Amygdala (tissue), 56 donors: ENCODE results near the gene FLT1.

Experiments used
- DNase-seq, 56 donors: peaks; one replicate each; lab custom pipeline; 2025; lab: John Stamatoyannopoulos, UW

Gene FLT1, protein sequence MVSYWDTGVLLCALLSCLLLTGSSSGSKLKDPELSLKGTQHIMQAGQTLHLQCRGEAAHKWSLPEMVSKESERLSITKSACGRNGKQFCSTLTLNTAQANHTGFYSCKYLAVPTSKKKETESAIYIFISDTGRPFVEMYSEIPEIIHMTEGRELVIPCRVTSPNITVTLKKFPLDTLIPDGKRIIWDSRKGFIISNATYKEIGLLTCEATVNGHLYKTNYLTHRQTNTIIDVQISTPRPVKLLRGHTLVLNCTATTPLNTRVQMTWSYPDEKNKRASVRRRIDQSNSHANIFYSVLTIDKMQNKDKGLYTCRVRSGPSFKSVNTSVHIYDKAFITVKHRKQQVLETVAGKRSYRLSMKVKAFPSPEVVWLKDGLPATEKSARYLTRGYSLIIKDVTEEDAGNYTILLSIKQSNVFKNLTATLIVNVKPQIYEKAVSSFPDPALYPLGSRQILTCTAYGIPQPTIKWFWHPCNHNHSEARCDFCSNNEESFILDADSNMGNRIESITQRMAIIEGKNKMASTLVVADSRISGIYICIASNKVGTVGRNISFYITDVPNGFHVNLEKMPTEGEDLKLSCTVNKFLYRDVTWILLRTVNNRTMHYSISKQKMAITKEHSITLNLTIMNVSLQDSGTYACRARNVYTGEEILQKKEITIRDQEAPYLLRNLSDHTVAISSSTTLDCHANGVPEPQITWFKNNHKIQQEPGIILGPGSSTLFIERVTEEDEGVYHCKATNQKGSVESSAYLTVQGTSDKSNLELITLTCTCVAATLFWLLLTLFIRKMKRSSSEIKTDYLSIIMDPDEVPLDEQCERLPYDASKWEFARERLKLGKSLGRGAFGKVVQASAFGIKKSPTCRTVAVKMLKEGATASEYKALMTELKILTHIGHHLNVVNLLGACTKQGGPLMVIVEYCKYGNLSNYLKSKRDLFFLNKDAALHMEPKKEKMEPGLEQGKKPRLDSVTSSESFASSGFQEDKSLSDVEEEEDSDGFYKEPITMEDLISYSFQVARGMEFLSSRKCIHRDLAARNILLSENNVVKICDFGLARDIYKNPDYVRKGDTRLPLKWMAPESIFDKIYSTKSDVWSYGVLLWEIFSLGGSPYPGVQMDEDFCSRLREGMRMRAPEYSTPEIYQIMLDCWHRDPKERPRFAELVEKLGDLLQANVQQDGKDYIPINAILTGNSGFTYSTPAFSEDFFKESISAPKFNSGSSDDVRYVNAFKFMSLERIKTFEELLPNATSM (N-terminal part only)

DNA sequence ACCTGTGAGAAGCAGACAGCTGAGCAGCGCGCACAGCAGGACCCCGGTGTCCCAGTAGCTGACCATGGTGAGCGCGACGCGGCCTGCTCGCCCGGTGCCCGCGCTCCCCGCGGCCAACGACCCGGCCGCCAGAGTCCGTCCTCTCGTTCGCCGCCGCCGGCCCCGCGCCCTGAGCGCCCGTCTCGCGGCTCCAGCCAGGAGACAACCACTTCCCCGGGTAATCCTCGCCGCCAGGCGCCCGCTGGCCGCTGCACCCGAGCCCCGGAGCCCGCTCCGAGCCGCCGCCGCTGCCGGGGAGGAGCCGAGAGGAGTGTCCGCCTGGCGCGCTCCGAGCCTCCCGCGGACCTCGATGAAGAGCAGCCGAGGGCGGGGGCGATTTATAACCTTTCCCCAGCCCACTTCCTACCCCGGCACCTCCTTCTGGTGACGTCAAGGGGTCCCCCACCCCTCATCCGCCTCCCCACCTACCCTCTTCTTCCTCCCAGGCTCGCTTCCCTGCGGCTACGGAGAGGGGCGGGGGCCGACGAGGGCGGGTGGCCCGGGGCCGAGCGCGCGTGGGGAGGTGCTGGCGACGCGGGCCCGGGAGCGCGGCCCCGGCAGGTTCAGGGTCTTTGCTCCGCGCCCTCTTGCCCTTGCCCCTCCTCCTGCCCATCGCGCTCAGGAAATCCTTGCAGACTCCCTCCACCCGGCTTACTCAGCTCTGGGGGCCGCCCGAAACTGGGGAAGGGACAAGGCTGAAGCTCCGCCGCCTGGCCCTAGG lies at the start of gene FLT1:
Gene FLT1, minus strand, starts transcription at position 351 of the 760 bp plus-strand sequence. Its CDS starts 285 bp downstream, at position 66.
- DNase-seq, result peak in 1 of 56 donors; percentile 4

DNA sequence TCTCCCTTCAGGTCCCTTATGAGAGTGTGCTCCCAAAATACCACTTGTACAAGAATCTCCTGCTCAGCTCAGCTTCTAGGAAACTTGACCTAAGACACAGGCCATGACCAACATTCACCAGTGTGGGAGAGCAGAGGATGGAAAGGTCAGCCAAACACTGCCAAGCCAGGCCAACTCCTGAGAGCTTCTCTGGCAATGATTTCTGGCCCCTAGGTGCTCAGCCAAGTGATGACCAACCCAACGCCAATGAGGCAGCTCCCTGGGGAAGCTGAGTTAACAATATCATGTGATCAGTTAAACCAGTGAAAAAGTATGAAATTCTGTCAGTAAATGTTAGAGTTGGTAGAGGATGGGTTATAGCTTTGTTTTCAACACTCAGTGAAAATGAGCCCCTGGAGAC lies 49.1 kb upstream of the FLT1 start:
- DNase-seq, result no peak

GRCh38 chr13:28542804-28543203 lies 47.9 kb upstream of the FLT1 start:
- DNase-seq, result no peak

DNA sequence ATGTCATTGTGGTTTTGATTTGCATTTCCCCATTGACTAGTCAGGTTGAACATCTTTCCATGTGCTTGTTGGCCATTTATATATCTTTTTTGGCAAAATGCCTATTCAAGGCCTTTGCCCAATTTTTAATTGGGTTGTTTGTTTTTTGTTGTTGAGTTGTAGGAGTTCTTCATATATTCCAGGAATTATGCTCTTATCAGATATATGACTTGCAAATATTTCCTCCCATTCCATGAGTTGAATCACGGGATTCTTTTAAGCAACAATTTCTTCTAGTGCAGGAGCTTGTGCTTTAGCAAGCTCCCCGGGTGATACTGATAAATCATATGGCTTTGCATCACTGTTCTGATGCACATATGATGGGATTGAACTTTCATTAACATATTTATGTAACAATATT lies 47.0 kb upstream of the FLT1 start:
- no peak for DNase-seq

DNA sequence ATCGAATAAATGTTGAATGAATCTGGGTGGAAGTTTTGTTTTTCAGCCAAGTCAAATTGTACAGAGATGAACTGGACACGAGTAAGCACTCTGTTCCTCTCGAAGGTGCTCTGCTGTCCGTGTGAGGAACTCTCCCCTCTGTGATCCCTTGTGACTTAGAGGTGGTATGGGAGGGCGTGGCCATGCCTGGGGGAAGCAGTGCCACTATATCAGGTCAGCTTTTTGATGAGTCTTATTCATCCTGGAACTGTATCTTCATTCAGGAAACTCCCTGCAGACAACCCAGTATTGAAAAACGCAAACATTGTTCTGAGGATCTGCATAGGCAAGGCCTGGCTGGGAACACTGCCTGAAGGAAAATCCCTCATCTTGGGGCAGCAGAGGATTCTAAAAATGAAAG lies 45.7 kb upstream of the FLT1 start:
- DNase-seq, result no peak

DNA sequence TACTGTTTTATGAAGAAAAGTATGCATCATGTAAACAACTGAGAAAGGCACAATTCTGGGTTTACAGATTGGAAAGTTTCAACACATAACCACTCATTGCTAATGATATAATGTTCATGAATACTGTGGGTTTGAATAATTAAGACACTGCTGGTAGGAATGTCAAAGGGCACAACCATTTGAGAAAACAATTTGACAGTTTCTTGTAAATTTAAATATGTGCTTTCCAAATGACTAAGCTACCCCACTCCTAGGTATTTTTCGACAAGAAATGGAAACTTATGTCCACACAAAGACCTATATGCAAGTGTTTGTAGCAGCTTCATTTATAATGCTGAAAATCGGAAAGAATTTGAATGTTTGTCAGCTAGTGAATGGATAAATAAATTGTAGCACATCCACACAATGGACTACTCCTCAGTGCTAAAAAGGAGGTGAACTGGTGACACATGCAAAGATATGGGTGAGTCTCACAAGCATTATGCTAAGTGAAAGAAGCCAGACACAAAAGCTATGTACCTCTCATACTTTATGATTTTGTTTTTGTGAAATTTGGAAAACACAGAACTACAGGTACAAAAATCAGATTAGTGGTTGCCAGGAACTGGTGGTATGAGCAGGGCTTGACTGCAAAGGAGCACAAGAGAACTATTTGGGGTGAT lies 44.8 kb upstream of the FLT1 start:
- no peak for DNase-seq

- DNase-seq, result no peak
Observed at GRCh38 chr13:28538932-28539331, 44.0 kb upstream of the FLT1 start.

- DNase-seq, result no peak
Observed at GRCh38 chr13:28537171-28537570, 42.2 kb upstream of the FLT1 start.

- no peak for DNase-seq
Observed at GRCh38 chr13:28536371-28536770, 41.4 kb upstream of the FLT1 start.

DNA sequence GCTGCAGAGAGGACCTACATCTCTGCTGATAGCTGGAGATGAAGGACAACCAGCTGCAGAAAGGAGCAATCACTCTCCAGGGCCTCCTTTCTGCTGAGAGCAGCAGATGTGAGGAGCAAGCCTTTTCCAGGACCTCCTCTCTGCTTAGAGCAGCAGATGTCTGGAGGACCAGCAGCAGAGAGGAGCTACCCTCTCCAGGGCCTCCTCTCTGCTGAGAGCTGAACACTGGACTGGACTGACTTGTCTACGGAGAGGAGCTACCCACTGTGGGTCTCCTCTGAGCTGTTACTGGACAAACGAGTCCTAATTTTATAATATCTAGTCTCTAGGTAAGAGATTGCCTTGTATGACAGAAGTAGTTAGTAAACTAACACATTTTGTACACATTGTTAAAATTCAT lies 40.8 kb upstream of the FLT1 start:
- no peak for DNase-seq

GRCh38 chr13:28534801-28535200 lies 39.9 kb upstream of the FLT1 start:
- no peak for DNase-seq

DNA sequence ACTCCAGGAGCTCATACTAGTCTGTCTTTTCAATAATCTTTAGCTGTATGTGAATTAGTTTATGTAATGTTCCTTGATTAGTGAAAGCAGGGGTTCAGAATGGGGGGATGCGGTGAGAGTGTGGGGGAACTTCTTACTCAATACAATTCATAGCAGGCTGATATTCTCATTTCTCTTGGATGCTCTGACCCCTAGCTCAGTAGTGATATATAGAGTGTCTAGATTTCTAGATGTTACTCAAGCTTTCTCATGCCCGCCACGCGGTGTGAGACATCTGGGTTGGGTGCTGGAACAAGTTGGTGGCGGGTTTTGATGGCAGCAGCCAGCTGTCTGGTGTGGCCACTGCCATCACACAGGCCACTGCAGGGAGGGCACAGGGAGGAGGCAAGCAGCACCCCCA lies 39.3 kb upstream of the FLT1 start:
- DNase-seq, result no peak

DNA sequence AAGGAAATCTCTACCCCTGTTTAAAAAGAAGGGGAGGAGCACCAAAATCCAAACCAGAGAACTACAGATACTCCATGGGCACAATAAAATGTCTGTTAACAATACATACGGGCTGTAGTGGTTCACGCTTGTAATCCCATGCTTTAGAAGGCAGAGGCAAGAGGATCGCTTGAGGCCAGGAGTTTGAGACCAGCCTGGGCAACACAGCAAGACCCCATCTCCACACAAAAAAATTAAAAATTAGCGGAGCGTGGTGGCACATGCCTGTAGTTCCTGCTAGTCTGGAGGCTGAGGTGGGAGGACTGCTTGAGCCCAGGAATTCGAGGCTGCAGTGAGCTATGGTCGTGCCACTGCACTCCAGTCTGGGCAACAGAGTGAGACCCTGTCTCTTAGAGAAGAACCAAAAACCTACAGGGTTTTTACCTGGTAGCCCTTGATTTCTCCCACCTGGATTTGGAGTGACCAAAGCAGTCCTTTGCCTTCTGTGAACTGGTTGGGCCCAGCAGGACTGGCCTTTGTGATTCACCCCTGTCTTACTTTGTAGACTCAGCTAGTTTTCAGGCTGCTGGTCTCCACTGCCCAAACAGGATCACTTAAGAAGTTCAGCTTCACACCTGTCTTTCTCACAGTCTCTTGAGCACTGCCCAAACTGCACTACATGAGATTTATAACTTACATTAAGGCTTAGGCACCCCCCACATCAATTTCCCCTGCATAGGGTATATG lies 38.7 kb upstream of the FLT1 start:
- DNase-seq, result no peak

- no peak for DNase-seq
Observed at GRCh38 chr13:28533125-28533436, 38.2 kb upstream of the FLT1 start.

- peak in 2 of 56 donors; percentile 2 to 12 for DNase-seq
Observed at GRCh38 chr13:28532388-28533124, 37.6 kb upstream of the FLT1 start.

GRCh38 chr13:28531845-28532387 lies 37.0 kb upstream of the FLT1 start:
- DNase-seq, result peak in 1 of 56 donors; percentile 6

DNA sequence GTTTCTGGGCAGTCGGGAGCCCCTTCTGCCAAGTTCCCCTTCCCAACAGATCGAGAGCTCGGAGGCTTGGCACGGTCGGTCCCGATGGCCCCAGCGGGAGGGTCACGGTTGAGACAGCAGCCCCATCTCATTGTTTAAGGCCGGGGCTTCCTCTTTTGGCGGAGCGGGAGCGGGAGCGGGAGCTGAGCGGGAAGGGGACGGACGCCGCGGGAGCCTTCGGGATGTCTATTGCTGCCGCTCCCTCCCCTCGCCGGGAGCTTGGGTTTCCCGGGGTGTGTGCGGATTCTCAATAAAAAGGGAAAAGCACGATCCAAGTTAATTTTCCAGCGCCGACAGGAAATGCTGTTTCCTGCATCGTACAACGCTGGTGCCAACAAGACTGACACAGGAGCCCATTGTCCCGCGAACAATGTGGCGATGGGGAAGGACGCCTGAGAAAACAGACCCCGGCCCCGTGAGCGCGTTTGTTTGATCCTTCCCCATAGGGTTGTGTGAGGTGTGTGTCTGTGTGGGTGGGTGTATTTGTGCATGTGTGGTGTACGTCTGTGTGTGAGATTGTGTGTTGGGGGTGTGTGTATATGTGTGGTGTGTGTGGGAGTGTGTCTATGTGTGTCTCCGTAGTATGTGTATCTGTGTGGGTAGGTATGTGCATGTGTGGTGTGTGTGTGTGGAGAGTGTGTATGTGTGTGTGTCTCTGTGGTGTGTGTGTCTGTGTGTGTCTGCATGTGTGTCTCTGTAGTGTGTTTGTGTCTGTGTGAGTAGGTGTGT lies 36.3 kb upstream of the FLT1 start:
- DNase-seq, result peak in 5 of 56 donors; percentile 5 to 15 (median 7)
